Suppressor macrophage (primary cell): ENCODE measurements around the gene TLE2.
A peak's percentile ranks its signal among the peaks of the same experiment; 100 is the strongest.

Experiments
- DNase-seq, 4 experiments: peaks; one replicate each; pipeline ENCODE4 v3.0.0-alpha.2; 2020 to 2022

The TLE2 gene

DNA sequence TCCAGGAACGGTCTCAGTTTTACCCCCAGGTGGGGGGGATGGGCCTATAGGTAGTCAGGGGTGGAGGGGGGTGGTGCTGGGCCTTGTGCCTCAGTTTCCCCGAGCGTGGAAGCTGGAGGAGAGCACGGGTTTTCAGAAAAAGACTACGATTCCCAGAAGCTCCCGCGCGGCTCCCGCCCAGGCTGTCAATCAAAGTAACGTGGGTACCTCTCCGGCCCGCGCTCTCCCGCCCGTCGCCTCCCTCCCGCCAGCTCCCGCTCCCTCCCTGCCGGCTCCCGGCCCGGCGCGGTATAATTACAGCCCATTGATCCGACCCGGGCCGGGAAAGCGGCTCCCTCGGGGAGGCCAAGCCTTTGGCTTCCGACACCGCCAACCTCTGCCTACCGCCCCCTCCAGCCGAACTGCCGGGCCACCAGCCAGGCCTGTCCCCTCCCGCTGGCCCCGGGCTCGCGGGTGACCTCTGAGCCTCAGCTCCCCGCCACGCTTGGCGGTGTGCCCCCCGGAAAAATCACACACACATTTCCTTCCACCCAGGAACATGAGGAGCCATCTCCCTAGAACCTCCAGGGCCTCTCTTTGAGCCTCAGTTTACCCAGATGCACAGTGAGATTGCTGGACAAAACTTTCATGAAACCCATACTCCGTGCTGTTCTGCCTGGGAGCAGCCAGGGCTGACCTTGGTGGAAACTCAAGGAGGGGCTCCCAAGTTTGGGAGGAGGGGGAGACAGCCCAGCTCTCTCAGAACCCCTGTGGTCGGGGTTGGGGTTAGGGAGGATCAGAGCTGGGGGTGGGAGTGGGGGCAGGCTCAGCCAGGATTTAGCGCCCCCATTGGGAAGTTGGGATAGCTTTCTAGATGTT lies 7.3 kb upstream of the TLE2 start:
- DNase-seq, result peak; percentile 92 to 95 (median 93)

DNA sequence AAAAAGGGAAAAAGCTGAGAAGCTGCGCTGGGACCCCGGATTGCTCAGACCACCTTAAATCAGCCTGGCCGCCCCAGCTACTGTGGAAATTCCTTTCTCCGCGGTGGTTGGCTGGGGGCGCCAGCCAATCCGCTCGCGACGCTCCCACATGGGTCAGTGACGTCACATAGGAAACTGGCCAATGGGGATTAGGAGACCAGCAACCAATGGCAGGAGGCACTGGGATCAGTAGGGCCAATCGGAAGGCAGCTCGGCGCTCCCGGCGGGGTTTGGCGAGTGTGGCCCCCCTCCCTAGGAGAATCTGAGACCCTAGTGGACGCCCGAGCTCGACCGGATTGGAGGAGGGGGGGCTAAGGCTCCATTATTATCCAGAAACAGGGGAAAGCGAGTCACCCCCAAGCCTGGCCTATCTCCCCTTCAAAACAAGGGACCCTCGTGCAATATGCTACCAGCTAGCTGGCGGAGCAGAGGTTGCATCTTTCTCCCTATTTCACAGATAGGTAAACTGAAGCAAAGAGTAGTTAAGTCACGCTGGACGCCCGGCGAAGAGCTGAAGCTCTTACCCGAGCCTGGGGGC lies 6.5 kb upstream of the TLE2 start:
- DNase-seq, result peak; percentile 97 to 99 (median 98)

DNA sequence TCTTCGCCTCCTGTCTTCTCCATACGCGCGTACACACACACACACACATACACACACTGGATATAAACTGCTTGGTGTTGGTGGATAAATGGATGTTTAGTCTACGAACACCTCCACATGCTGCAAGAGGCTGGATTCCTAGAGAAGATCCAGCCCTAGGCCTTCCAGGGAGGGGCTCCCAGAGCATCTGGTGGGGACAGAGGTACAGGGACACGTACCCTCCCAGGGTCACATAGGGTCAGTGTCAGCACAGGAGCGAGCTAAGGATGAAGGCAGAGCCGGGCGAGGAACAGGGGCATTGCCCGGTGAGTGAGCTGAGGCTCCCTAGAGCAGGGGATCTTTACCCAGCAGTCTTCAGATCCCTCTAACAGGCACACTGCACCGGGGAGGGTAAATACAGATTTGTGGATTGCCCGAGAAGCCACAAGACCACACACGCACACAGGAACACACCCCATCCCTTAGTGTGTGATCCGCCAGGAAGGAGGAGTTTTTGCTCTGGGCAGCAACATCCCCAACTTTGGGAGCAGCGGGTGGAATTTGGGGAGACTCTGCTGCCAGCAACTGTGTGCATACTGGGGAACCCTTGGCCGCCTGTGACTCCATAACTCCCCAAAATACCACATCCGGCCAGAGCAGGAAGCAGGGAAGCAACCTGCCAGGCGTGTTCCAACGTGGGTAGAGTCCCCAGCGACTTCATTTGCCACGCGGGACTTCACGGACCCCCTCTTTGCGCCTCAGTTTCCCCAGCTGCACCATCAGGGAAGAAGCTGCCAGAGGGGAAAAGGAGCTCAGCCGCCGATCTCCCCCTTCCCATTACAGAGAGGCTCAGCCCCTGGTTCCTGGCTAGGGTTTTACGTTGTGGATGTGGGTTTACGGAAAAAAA lies 5.8 kb upstream of the TLE2 start:
- peak; percentile 34 to 50 (median 46) for DNase-seq

DNA sequence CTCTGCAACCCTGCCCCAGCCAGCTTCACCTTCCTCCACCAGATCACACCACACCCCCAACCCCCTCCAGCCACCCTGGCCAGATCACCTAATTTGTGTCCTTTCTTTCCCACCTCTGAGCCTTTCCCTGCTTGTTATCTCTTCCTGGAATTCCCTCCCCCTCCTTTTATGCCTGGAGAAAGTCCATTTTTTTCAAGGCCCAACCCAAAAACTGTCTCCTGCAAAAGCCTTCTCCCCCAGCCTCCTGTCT lies 5.3 kb upstream of the TLE2 start:
- DNase-seq, result no peak

DNA sequence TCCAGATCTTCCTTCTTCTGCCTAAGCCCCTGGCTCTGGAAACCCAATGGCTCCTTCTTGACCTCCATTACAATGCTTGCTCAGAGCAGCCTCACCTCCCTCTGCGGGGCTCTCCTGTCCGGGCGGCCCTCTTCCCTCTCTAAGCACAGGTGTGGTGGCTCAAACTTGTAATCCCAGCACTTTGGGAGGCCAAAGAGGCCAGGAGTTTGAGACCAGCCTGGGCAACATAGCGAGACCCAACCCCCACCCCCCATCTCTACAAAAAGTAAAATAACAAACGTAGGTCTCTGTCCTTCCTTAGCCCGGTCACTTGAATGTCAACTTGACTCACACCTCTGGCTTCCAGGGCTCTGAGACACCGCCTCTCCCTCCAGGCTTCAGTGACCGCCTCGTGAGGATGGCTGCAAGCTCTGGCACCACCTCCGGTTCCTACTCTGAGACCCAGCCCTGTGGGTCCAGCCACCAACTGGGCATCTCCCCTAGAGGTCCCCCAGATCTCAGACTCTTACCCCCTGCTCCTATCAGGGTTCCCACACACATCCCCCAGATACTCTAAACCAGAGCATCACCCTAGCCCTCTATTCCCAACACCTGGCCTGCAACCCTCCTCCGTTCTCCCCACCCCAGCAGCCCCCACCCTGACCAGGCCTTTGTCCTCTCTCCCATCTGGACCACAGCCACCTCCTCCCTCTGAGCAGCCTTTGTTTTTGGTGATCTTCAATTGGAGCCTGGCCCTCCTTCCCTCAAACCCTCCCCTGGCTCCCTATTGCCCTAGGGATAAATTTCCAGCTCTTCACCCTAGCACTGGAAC lies 4.7 kb upstream of the TLE2 start:
- DNase-seq, result no peak

DNA sequence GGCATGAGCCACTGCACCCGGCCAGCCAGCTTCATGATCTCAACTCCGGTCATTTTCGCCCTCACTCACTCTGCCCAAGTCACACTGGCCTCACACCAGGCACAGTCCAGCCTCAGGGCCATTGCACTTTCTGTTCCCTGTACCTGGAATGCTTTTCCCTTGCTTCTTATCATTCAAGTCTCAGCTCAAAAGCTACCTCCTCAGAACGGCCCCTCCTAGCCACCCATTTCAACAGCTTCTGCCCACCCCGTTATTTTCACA lies 2.5 kb upstream of the TLE2 start:
- DNase-seq, result no peak

DNA sequence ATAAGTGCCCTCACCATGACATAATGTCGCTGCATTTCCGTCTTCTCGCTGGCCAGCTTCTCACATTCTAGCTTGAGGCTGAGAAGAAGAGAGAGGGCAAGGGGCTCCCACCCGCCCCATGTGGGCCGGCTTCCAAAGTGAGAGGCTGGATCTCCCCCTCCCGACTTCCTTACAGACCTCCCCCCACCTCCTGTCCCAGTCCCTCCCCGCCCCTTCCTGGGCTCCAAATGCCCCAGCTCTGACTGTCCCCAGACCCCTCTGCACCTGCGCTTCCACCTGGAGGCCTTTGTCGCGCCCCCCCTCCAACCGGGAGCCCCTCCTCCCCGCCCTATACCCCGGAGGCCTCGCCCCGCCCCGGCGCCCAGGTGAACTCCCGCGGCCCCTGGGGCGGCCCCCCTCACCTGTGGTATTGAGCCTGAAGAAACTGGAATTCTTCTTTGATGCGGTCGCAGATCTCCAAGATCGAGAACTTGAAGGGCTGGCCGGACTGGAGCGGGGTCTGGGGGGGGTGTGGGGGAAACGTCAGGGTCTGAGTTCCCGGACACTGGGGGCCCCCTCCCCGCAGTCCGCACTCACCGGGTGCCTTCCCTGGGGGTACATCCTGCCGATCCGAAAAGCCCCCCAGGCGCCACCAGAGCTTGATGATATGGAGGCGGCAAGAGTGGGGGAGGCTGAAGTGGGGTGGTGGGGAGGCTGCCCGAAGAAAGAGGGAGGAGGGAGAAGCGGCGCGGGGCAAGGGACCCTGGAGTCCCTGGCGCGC lies 595 bp downstream of the TLE2 start:
- peak in 1 of 4 experiments; percentile 14 for DNase-seq

DNA sequence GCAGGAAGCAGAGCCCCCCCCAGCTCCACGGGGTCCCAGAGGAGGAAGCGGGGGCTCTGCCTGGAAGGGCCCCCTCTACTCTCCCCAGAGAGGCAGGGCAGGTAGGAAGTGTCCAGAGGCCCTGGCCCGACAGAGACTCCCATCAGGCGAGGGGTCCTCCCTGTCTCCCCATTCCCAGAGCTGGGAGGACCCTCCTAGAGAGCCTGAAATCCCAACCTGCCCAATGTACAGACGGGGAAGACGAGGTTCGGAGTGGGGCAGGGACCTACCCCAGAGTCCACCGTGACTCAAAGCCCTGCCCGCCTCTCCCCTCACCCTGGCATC lies 1.1 kb downstream of the TLE2 start:
- DNase-seq, result no peak

DNA sequence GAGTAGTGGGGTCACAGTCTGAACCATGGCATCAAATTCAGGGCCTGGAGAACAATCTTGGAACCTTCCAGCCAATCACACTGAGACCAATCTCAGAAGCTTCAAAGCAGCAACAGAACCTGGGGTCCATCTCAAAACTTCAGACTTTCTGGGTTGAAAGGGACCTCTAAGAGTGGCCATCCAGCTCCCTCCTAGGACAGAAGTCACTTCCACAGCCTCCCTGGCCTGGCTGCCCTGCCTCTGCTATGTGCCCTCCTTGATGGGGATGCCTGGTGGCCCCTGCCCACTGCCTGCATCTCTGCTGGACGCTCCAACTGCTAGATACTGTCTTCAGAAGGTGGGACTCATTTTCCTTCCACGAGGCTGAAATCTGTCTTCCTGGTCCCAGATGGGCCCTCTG lies 1.8 kb downstream of the TLE2 start:
- DNase-seq, result no peak

DNA sequence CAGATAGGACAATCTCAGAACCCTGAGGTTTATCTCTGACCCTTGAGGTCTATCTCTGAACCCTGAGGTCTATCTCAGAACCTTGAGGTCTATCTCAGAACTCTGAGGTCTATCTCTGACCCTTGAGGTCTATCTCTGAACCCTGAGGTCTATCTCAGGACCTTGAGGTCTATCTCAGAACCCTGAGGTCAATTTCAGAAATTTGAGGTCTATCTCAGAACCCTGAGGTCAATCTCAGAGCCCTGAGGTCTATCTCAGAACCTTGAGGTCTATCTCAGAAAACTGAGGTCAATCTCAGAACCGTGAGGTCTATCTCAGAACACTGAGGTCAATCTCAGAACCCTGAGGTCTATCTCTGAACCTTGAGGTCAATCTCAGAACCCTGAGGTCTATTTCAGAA lies 2.3 kb downstream of the TLE2 start:
- no peak for DNase-seq

DNA sequence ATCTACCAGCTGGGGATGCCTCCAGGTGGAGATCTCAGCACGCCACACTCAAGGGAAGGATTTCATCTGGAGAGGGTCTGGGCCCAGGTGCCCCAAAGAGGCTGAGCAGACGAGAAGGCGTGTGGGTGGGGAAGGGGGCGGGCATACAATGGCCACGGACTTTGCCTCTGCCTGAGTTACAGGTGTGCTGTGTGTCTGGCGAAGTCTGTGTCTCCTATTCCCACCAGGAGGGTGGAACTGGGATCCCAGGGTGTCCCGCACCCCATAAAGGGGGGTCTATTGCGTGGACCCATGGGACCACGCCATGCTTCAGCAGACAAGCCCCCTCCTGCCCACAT lies 3.6 kb downstream of the TLE2 start:
- no peak for DNase-seq

DNA sequence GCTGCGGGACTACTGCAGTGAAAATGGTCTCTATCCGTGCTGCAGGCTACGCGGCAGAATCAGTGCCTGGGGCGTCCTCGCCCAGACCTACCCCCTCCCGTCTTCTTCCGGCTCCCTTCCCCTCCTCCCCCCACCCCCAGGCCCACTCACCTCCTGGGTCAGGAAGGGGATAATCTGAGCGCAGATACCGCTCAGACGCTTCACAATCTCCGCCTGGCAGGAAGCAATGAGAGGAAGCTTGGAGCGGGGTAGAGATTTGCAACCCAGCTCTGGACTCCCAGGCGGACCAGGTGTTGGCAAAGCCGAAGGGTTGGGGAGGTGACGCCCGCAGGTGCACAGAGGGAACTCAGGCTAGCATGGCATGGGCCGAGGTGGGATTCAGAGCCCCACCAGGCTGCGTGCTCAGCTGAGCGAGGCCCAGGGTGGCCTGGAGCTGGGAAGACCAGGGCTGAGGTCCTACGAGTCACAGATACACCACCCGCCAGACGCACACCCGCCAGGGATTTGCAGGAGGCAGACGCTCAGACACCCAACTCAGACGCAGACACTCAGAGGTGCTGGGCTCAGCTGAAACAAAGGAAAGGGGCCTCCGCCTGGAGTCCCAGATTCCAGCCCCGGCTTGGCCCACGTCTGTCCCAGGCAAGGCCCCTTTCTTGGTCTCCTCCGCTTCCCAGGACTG lies 4.1 kb downstream of the TLE2 start:
- DNase-seq, result no peak

DNA sequence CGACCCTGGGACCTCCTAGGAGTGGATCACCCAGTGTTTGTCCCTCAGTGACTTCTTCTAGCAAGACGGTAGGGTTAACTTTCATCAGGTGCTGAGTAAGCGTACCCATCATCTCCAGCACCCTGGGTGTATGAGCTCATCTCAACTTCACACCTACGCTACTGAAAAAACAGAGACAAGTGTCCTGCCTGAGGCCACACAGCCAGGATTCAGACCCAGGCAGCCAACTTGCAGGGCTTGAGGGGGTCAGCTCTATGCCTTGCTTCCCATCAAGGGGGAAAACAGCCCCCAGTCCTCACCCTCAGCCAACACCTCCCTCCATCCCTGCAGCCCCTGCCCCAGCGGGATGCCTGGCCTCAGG lies 4.6 kb downstream of the TLE2 start:
- DNase-seq, result peak in 1 of 4 experiments; percentile 25

DNA sequence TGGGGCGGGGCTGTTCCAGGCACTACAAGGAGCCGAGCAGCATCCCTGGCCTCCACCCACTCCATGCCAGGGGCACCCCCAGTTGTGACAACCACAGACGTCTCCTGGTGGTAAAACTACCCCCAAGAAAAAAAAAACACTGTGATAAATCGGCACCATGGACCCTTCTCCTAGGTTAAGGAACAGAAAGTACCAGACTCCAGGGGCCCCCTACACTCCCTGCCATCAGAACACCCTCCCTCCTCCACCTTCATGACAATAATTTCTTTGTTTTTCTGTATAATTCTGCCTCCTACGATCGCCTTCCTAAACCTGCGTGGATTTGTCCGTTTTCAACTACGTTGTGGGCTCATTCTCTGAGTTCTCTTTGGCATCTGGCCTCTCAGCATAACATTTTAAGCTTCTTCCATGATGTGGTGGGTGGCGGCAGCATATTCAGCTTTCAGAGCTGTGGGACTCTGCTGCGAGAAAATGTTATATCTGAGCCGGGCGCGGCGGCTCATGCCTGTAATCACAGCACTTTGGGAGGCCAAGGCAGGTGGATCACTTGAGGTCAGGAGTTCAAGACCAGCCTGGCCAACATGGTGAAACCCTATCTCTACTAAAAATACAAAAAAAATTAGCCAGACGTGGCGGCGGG lies 8.6 kb downstream of the TLE2 start:
- DNase-seq, result no peak

DNA sequence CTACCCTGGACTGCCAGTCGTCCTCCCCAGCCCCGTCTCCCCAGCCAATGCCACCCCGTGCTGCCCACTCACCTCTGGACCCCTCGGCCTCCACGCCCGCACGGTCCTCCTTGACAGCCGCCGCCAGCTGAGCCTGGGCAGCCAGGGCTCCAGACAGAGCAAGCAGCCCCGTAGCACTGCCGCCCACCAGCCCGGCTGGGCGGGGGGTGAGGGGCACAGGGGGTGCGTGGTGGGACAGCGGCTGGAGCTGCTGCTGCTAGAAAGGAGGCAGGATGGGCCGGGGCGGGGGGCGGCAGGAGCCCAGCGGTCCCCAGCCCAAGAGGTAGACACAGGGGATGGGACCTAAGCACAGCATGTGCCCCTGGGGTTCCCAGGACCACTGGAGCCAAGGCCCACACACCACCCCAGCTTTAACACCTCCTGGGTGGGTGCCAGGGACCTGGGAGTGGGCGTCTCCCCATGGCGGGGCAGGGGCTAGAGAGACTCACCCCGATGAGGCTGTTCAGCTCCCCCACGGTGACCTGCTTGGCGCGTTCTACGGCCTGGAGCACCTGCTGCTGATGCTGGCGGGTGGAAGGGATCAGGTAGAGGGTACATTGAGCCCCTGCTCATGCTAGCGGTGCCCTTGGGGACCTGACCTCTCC lies 9.7 kb downstream of the TLE2 start:
- no peak for DNase-seq

DNA sequence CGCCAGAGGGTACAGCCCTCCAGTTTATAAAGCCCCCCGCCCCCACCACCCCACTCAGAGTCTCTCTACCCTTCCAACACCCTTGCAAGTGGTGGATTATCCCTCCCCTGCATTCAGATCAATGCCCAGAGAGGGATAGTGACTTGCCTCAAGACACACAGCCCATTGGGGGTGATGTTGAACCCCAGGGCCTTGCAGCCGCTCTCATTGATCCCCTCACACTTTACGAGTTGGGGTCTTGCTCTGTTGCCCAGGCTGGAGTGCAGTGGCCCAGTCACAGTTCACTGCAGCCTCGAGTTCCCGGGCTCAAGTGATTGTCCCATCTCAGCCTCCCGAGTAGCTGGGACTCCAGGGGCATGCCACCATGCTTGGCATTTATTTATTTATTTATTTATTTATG lies 11.2 kb downstream of the TLE2 start:
- no peak for DNase-seq

DNA sequence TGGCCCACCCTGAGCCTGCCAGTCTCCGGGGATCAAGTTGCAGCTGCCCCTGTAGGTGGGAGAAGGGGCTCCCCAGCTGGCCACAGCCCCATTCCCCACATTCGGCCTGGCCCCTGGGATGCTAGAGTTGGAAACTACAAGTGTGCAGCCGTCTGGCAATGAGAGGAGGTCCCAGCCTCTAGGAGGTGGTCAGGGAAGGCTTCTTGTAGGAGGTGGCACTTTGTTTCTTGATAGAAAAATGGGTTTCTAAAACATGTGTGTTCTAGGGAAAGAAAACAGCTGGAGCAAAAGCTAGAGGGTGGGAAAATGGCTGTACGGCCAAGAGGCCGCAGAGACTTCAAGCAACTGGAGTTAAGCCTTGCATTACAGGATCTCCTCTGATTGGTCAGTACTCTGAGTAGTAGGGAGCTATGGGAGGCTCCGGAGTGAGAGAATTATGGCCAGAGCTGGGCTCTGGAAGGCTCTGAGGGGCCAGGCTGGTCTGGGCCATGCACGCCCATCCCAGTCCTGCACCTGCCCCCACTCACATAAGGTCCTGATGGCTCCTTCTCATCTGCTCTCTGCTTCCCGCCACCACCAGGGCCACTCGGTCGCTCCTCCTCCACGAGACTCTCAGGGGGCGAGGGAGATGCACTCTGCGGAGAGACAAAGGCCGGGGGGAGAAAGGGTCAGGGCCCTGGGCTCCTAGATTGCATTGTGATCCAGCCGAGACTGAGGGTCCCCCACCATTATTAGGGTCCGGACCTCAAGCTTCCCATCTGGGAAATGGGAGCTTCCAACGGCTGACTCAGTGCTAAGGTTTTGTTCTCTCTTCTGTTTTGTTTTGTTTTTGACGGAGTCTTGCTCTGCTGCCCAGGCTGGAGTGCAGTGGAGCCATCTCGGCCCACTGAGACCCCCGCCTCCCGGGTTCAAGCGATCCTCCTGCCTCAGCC lies 13.7 kb downstream of the TLE2 start:
- no peak for DNase-seq

DNA sequence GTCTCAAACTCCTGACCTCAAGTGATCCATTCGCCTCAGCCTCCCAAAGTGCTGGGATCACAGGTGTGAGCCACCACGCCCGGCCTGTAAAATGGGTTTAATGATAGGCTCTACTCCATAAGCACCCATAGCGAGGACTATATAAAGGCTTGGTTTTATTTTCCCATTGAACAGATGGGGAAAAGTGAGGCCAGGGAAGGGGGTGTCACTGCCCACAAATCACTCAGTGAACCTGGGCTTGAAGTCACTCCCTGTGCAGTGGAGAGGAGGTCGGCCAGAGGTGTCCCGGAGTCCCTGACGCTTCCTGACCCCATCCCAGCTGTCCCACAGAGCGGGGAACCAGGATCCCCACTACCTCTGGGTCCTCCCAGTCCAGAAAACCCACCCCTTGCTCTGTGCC lies 14.9 kb downstream of the TLE2 start:
- no peak for DNase-seq

DNA sequence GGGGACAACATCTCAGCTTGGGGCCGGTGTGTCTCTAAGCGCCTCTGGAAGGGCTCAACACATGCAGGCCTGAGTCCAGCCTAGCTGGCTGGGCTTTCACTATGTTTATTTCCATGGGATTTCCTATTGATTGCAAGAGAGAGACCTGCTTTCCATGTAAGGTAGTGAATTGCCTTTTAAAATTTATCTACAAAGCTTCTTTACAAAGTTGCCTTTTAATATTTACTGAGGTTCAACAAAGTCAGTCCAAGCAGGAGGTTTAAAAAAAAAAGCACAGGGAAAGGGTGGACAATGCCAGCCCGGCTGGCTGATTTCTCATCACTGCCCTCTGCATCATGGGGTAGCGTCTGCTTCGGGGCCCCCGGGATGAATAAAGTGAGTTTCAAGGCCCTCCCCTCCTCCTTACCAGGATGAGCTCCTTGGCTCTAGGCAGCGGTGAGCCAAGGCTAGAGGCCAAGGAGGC lies 15.8 kb downstream of the TLE2 start:
- DNase-seq, result no peak
